Measurements from ENCODE around the gene MYBPHL. TPM values are rescaled to one million over a fixed set of nuclear protein-coding genes. Genes with fewer than 3 reads are reported as not detected.

MYBPHL gene
- total RNA-seq, 4 donors from 2014 or later: not detected

- Histone ChIP-seq H3K4me1 (peaks cover 0 to 5% (median 0%) of the 10 kb centered on the region in 4 donors), H3K4me3 (no peak overlapping the region), H3K36me3 (peaks cover 0 to 92% (median 0%) of the 10 kb centered on the region in 3 donors), H3K27me3 (no peaks in the 10 kb centered on the region), H3K27ac (peak overlapping the region in 1 of 4 donors; percentile 5), H3K9me3 (no peaks in the 10 kb centered on the region)
- no peak for DNase-seq (ENCODE audit: low spot score in 2 of 2)
- 98% methylated on average over 1 of the region's 1 CpG for whole genome bisulfite sequencing, 2 donors
- TF ChIP-seq POLR2A (IDR thresholded peaks at IDR 0.05): no peak
- no peak for TF ChIP-seq EP300 (IDR thresholded peaks at IDR 0.05)
- TF ChIP-seq, protein P1, sequence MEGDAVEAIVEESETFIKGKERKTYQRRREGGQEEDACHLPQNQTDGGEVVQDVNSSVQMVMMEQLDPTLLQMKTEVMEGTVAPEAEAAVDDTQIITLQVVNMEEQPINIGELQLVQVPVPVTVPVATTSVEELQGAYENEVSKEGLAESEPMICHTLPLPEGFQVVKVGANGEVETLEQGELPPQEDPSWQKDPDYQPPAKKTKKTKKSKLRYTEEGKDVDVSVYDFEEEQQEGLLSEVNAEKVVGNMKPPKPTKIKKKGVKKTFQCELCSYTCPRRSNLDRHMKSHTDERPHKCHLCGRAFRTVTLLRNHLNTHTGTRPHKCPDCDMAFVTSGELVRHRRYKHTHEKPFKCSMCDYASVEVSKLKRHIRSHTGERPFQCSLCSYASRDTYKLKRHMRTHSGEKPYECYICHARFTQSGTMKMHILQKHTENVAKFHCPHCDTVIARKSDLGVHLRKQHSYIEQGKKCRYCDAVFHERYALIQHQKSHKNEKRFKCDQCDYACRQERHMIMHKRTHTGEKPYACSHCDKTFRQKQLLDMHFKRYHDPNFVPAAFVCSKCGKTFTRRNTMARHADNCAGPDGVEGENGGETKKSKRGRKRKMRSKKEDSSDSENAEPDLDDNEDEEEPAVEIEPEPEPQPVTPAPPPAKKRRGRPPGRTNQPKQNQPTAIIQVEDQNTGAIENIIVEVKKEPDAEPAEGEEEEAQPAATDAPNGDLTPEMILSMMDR (IDR thresholded peaks at IDR 0.05): no peak
These were observed 9.7 kb upstream of the MYBPHL start for GRCh38 chr1:109316506-109316905.

- H3K4me3 ChIP-seq: no peak overlapping the region
- WGBS, 2 donors: 86 to 87% methylated on average over 4 of the region's 4 CpGs
- H3K36me3 ChIP-seq: peaks cover 0 to 92% (median 0%) of the 10 kb centered on the region in 3 donors
- H3K4me1 ChIP-seq: peaks cover 0 to 5% (median 0%) of the 10 kb centered on the region in 4 donors
- H3K27me3 ChIP-seq: no peaks in the 10 kb centered on the region
- no peak for DNase-seq (ENCODE audit: low spot score in 2 of 2)
- peak overlapping the region in 2 of 4 donors; percentile 44 to 49 for H3K27ac ChIP-seq
- TF ChIP-seq, protein P1 (IDR thresholded peaks at IDR 0.05): no peak
- no peak for TF ChIP-seq EP300 (IDR thresholded peaks at IDR 0.05)
- no peak for TF ChIP-seq POLR2A (IDR thresholded peaks at IDR 0.05)
- H3K9me3 ChIP-seq: no peaks in the 10 kb centered on the region
These were observed 8.5 kb upstream of the MYBPHL start for GRCh38 chr1:109315288-109315687.

DNA sequence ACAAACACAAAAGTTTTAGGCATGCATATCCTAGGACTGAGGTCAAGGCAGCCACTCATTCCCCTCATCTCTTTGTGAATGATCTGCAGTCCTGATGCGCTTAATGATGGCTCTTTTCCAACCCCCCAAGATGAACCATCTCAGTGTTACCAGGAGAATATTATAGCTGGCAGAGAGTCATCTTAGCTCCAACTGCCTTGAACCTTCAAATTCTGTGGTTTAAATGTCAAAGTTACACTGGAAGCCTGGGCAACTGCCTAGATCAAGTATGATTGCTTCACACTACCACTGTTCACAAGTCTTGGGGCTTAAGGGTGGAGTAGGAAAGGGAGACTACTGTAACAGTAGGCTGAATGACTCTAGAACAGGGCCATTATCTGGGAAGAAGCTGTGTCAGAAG is 8.0 kb upstream of the MYBPHL start:
- H3K9me3 ChIP-seq: no peaks in the 10 kb centered on the region
- WGBS, 2 donors: 60 to 67% methylated on average over 1 of the region's 1 CpG

GRCh38 chr1:109312978-109313775 is 6.4 kb upstream of the MYBPHL start:
- no peak overlapping the region for H3K4me3 ChIP-seq
- TF ChIP-seq POLR2A (IDR thresholded peaks at IDR 0.05) (no peak), EP300 (IDR thresholded peaks at IDR 0.05) (no peak)
- TF ChIP-seq, protein P1 (IDR thresholded peaks at IDR 0.05): no peak
- H3K27me3 ChIP-seq: no peaks in the 10 kb centered on the region
- H3K27ac ChIP-seq: peak overlapping the region in 3 of 4 donors; percentile 23 to 52 (median 28)
- peak in 1 of 2 donors; percentile 22 for DNase-seq (ENCODE audit: low spot score in 2 of 2)
- H3K4me1 ChIP-seq: peaks cover 0 to 5% (median 0%) of the 10 kb centered on the region in 4 donors
- no peaks in the 10 kb centered on the region for H3K9me3 ChIP-seq
- WGBS, 2 donors: 74 to 78% methylated on average over 12 of the region's 12 CpGs
- peaks cover 0 to 84% (median 0%) of the 10 kb centered on the region in 3 donors for H3K36me3 ChIP-seq

More for the DNA sequence above, 8.0 kb upstream of the MYBPHL start:
- Histone ChIP-seq H3K4me1 (peaks cover 0 to 5% (median 0%) of the 10 kb centered on the region in 4 donors), H3K27ac (peak overlapping the region in 2 of 4 donors; percentile 44 to 49), H3K36me3 (peaks cover 0 to 92% (median 0%) of the 10 kb centered on the region in 3 donors), H3K4me3 (no peak overlapping the region), H3K27me3 (no peaks in the 10 kb centered on the region)
- TF ChIP-seq EP300 (IDR thresholded peaks at IDR 0.05) (peak in 1 of 2 donors; percentile 8), POLR2A (IDR thresholded peaks at IDR 0.05) (no peak)
- DNase-seq (ENCODE audit: low spot score in 2 of 2): no peak

GRCh38 chr1:109312246-109312645 is 5.4 kb upstream of the MYBPHL start:
- peaks cover 0 to 9% (median 2%) of the 10 kb centered on the region in 4 donors for H3K4me1 ChIP-seq
- no peak overlapping the region for H3K4me3 ChIP-seq
- TF ChIP-seq POLR2A (IDR thresholded peaks at IDR 0.05) (no peak), EP300 (IDR thresholded peaks at IDR 0.05) (no peak)
- TF ChIP-seq, protein P1 (IDR thresholded peaks at IDR 0.05): no peak
- no peak for DNase-seq (ENCODE audit: low spot score in 2 of 2)
- peaks cover 0 to 75% (median 0%) of the 10 kb centered on the region in 3 donors for H3K36me3 ChIP-seq
- no peaks in the 10 kb centered on the region for H3K27me3 ChIP-seq
- peak overlapping the region in 1 of 4 donors; percentile 10 for H3K27ac ChIP-seq
- H3K9me3 ChIP-seq: no peaks in the 10 kb centered on the region
- WGBS, 2 donors: 84 to 87% methylated on average over 2 of the region's 2 CpGs
